Calu3 (cell line): ENCODE data around the gene LOXHD1. TPM values are rescaled to one million over a fixed set of nuclear protein-coding genes. Genes with fewer than 3 reads are reported as not detected.

Experiments used
- BruUV-seq: library from RNA; stranded (reverse); fragments of 400-500 nt; replicated peaks from 2 replicates; lab custom pipeline; 2021; lab: Mats Ljungman, UMichigan
- CTCF ChIA-PET: fragments of 300-600 bp; sonication (Branson Sonifier 250); formaldehyde crosslinking; loops from one replicate; lab custom pipeline; 2022; ENCODE audit warnings: antibody characterized with exemption; lab: Charles Lee
- DNase-seq: peaks from one replicate; pipeline ENCODE4 v3.0.0; 2022
- H3K27ac Mint-ChIP-seq: one replicate; pipeline ENCODE4 v1.8.0; 2022; ENCODE audit warnings: mixed read lengths; ENCODE audit not compliant: unreplicated experiment
- H3K27me3 Mint-ChIP-seq: one replicate; pipeline ENCODE4 v1.8.0; 2022; ENCODE audit warnings: mixed read lengths; ENCODE audit not compliant: unreplicated experiment
- H3K36me3 Mint-ChIP-seq: one replicate; pipeline ENCODE4 v1.8.0; 2022; ENCODE audit warnings: mild to moderate bottlenecking, moderate library complexity, mixed read lengths; ENCODE audit not compliant: insufficient read depth, unreplicated experiment
- H3K4me1 Mint-ChIP-seq: one replicate; pipeline ENCODE4 v1.8.0; 2022; ENCODE audit warnings: mild to moderate bottlenecking, low read depth, mixed read lengths; ENCODE audit not compliant: unreplicated experiment
- H3K4me3 Mint-ChIP-seq: one replicate; pipeline ENCODE4 v1.8.0; 2022; ENCODE audit warnings: mild to moderate bottlenecking, low read depth, moderate library complexity, mixed read lengths; ENCODE audit not compliant: unreplicated experiment
- H3K9me3 Mint-ChIP-seq: one replicate; pipeline ENCODE4 v1.8.0; 2022; ENCODE audit warnings: low read depth, mixed read lengths; ENCODE audit not compliant: unreplicated experiment
- intact Hi-C: fragments of 100-400 bp; cut with micrococcal nuclease; formaldehyde crosslinking; loops from one replicate; pipeline ENCODE4 v1.10.0; 2022; ENCODE audit not compliant: unreplicated experiment
- total RNA-seq: library from RNA; stranded (reverse); gene quantifications from 2 replicates; pipeline ENCODE4 v1.2.3, GENCODE V29; 2022
- TF ChIP-seq, protein P1 (sequence below): fragments of 200-600 bp; IDR thresholded peaks from one replicate; pipeline ENCODE4 v1.8.0; 2022; ENCODE audit warnings: antibody characterized with exemption; ENCODE audit not compliant: unreplicated experiment

The LOXHD1 gene
- total RNA-seq, 1 experiment from 2014 or later: not detected

DNA sequence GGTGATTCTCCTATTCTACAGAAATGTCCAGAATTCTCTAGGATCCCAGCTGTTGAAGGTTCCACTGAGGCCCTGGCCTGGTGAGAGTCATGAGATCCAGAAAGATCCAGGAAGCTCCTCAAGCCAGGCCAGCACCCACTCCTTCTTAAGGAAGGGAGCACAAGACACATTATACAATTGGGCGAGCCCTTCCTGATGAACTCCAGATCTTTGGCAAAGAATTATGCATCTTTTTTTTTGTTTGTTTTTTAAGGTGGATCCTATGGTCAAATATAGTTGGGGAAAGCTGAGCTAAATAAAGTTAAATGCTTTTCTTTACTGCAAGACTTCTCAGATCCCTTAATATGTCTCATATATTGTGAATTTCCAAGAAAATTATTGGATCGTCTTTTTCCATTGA, 37.0 kb upstream of the LOXHD1 start:
- intact Hi-C loops: no loop called here
- H3K9me3 Mint-ChIP-seq: peaks cover 6% of the 10 kb centered on the region
- CTCF ChIA-PET: no interaction called here
- TF ChIP-seq, protein P1, sequence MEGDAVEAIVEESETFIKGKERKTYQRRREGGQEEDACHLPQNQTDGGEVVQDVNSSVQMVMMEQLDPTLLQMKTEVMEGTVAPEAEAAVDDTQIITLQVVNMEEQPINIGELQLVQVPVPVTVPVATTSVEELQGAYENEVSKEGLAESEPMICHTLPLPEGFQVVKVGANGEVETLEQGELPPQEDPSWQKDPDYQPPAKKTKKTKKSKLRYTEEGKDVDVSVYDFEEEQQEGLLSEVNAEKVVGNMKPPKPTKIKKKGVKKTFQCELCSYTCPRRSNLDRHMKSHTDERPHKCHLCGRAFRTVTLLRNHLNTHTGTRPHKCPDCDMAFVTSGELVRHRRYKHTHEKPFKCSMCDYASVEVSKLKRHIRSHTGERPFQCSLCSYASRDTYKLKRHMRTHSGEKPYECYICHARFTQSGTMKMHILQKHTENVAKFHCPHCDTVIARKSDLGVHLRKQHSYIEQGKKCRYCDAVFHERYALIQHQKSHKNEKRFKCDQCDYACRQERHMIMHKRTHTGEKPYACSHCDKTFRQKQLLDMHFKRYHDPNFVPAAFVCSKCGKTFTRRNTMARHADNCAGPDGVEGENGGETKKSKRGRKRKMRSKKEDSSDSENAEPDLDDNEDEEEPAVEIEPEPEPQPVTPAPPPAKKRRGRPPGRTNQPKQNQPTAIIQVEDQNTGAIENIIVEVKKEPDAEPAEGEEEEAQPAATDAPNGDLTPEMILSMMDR: no peak
- DNase-seq: no peak
- no TSS peak for BruUV-seq
- peaks cover 70% of the 10 kb centered on the region for H3K27me3 Mint-ChIP-seq
- H3K36me3 Mint-ChIP-seq: no peaks in the 10 kb centered on the region
- no peak overlapping the region for H3K27ac Mint-ChIP-seq
- H3K4me1 Mint-ChIP-seq: no peaks in the 10 kb centered on the region
- H3K4me3 Mint-ChIP-seq: no peak overlapping the region

DNA sequence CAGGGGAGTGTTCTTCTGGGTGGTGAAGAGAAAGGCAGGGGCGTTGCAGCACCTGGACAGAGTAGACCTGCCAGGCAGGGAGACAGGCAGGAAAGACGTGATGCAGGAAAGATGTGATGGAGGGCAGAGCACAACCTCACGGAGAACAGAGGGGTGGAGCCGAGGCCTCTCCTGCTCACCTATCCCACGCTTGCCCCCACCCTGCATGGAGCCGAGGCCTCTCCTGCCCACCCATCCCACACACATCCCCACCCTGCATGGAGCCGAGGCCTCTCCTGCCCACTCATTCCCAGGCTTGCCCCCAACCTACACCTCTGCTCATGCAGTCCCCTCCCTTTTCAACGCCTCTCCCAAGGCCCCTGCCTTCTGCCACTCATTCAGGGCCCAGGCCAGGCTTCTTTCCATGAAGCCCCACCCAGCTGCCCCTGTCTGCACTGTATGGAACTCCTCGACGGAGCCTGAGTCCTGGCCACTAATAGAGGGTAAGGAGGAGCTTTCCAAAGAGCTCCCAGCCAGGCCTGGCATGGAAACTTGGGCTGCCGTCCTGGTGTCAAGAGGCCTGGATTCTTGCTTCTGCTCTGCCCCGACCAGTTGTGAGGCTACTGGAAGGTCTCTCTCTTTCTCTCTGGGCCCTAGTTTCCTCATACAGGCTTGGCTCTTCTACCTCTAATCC, 32.0 kb upstream of the LOXHD1 start:
- no peaks in the 10 kb centered on the region for H3K9me3 Mint-ChIP-seq
- BruUV-seq: no TSS peak
- no peaks in the 10 kb centered on the region for H3K36me3 Mint-ChIP-seq
- no peak overlapping the region for H3K27ac Mint-ChIP-seq
- DNase-seq: no peak
- no peak overlapping the region for H3K4me3 Mint-ChIP-seq
- intact Hi-C loops: no loop called here
- CTCF ChIA-PET: interaction anchor here (0.7 kb wide), 2 partner anchors 757 to 1571 kb away, joined by 4 read pairs; no protein-coding TSS in a partner anchor
- peaks cover 52% of the 10 kb centered on the region for H3K27me3 Mint-ChIP-seq
- H3K4me1 Mint-ChIP-seq: no peaks in the 10 kb centered on the region
- TF ChIP-seq, protein P1: no peak

GRCh38 chr18:46686186-46686585, 29.2 kb upstream of the LOXHD1 start:
- TF ChIP-seq, protein P1: no peak
- no peak for DNase-seq
- Mint-ChIP-seq H3K9me3 (no peaks in the 10 kb centered on the region), H3K36me3 (no peaks in the 10 kb centered on the region), H3K27me3 (peaks cover 52% of the 10 kb centered on the region), H3K27ac (no peak overlapping the region), H3K4me3 (no peak overlapping the region), H3K4me1 (no peaks in the 10 kb centered on the region)
- BruUV-seq: no TSS peak
- CTCF ChIA-PET: no interaction called here
- intact Hi-C loops: no loop called here

- intact Hi-C loops: no loop called here
- DNase-seq: no peak
- no peak overlapping the region for H3K4me3 Mint-ChIP-seq
- no peaks in the 10 kb centered on the region for H3K4me1 Mint-ChIP-seq
- no peaks in the 10 kb centered on the region for H3K36me3 Mint-ChIP-seq
- H3K27me3 Mint-ChIP-seq: peaks cover 82% of the 10 kb centered on the region
- TF ChIP-seq, protein P1: no peak
- no peak overlapping the region for H3K27ac Mint-ChIP-seq
- CTCF ChIA-PET: no interaction called here
- BruUV-seq: no TSS peak
- no peaks in the 10 kb centered on the region for H3K9me3 Mint-ChIP-seq
Observed at GRCh38 chr18:46683252-46683651, 26.2 kb upstream of the LOXHD1 start.
